ENCODE data around the gene OR2T12.
"Not testable (repeated sequence)": the region's sequence is repeated elsewhere in the genome, so short reads cannot be mapped to it uniquely, and the experiment has no call there.

The OR2T12 gene

GRCh38 chr1:248303324-248303723 lies at the start of gene OR2T12:
Gene OR2T12 (minus strand): TSS chr1:248303424. CDS start chr1:248295578, 7,846 bp downstream.
- no peak for DNase-seq (ENCODE audit: low spot score)

GRCh38 chr1:248348475-248348874 lies 45.3 kb upstream of the OR2T12 start, which contains the start of gene OR14C36:
Gene OR14C36 (plus strand): TSS chr1:248348775. CDS start chr1:248348775, 0 bp downstream.
- no peak for DNase-seq (ENCODE audit: low spot score)

- DNase-seq (ENCODE audit: low spot score), result no peak
Observed at GRCh38 chr1:248343451-248343850, 40.2 kb upstream of the OR2T12 start.

GRCh38 chr1:248324468-248324867 lies 21.2 kb upstream of the OR2T12 start, which contains the start of gene OR2M7:
Gene OR2M7 (minus strand): TSS chr1:248324568. CDS start chr1:248324568, 0 bp downstream.
- no peak for DNase-seq (ENCODE audit: low spot score)

GRCh38 chr1:248316796-248317195 lies 13.6 kb upstream of the OR2T12 start:
- DNase-seq (ENCODE audit: low spot score), result no peak

GRCh38 chr1:248306740-248307139 lies 3.5 kb upstream of the OR2T12 start:
- DNase-seq (ENCODE audit: low spot score), result not testable (repeated sequence)

GRCh38 chr1:248306103-248306502 lies 2.9 kb upstream of the OR2T12 start:
- DNase-seq (ENCODE audit: low spot score), result no peak

GRCh38 chr1:248305672-248306071 lies 2.4 kb upstream of the OR2T12 start:
- not testable (repeated sequence) for DNase-seq (ENCODE audit: low spot score)

GRCh38 chr1:248288391-248288790 lies 14.8 kb downstream of the OR2T12 start:
- DNase-seq (ENCODE audit: low spot score), result no peak

- DNase-seq (ENCODE audit: low spot score), result no peak
Observed at GRCh38 chr1:248277876-248278275, 25.3 kb downstream of the OR2T12 start, which contains the start of gene OR2T33. Gene OR2T33 (minus strand): TSS chr1:248277976. CDS start chr1:248273814, 4,162 bp downstream.

GRCh38 chr1:248273225-248273624 lies 30.0 kb downstream of the OR2T12 start:
- not testable (repeated sequence) for DNase-seq (ENCODE audit: low spot score)

- no peak for DNase-seq (ENCODE audit: low spot score)
Observed at GRCh38 chr1:248268178-248268577, 35.0 kb downstream of the OR2T12 start.

GRCh38 chr1:248259309-248259708 lies 43.9 kb downstream of the OR2T12 start:
- not testable (repeated sequence) for DNase-seq (ENCODE audit: low spot score)

GRCh38 chr1:248243204-248243603 lies 60.0 kb downstream of the OR2T12 start:
- DNase-seq (ENCODE audit: low spot score), result no peak
